Choroid plexus epithelial cell (primary cell): ENCODE results near the gene SPON2.

ENCODE experiments used
- DNase-seq: peaks from one replicate; pipeline ENCODE4 v3.0.0-alpha.2; 2010; ENCODE audit warnings: low read depth
- H3K4me3 ChIP-seq: 2 replicates; pipeline ENCODE4 v1.5.1; 2011; ENCODE audit warnings: low read depth, mild to moderate bottlenecking, control low read depth, low read length, moderate library complexity
- CTCF ChIP-seq: conservative IDR thresholded peaks from 2 replicates; pipeline ENCODE4 v1.5.1; 2011; ENCODE audit warnings: low read depth, mild to moderate bottlenecking, control low read depth, inconsistent platforms, low read length, moderate library complexity

SPON2 gene

GRCh38 chr4:1216869-1217294, 44.5 kb upstream of the SPON2 start:
- TF ChIP-seq CTCF, result peak; percentile 7
- no peak overlapping the region for H3K4me3 ChIP-seq
- no peak for DNase-seq

- no peak overlapping the region for H3K4me3 ChIP-seq
- TF ChIP-seq CTCF, result no peak
Measured at GRCh38 chr4:1216076-1216614, 43.8 kb upstream of the SPON2 start.

GRCh38 chr4:1215141-1216075, 43.0 kb upstream of the SPON2 start:
- peak; percentile 23 for TF ChIP-seq CTCF
- no peak overlapping the region for H3K4me3 ChIP-seq
- peak; percentile 69 for DNase-seq

More at GRCh38 chr4:1216076-1216614, 43.8 kb upstream of the SPON2 start:
- no peak for DNase-seq

- no peak for DNase-seq
- no peak overlapping the region for H3K4me3 ChIP-seq
- no peak for TF ChIP-seq CTCF
Measured at GRCh38 chr4:1214101-1215095, 42.0 kb upstream of the SPON2 start.

GRCh38 chr4:1213336-1213995, 41.1 kb upstream of the SPON2 start:
- H3K4me3 ChIP-seq, result no peak overlapping the region
- no peak for TF ChIP-seq CTCF
- no peak for DNase-seq
